ENCODE measurements around the gene AP2A2.

AP2A2 gene

GRCh38 chr11:976431-977160, 50.9 kb downstream of the AP2A2 start:
- no peak for DNase-seq

- peak; percentile 26 to 56 (median 33) for DNase-seq
Observed at GRCh38 chr11:977830-978720, 52.4 kb downstream of the AP2A2 start.

DNA sequence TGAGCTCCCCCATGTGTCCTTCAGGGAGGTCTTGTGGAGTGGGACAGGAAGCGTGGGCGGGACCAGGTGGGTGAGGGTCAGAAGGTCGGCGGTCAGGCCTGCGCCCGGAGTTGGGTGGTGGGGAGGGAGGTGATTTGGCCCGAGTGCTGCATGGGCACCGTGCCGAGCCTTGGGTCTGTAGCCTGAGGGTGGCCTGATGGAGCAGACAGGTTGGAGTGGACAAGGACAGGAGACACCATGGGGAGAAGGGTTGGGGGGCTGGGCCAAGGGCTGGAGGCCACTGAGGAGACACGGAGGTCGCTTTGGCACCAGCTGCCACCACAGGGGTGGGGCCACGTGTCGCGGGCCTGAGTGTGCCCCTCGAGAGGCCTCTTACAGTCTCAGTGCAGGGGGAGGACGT, 53.1 kb downstream of the AP2A2 start:
- no peak for DNase-seq

DNA sequence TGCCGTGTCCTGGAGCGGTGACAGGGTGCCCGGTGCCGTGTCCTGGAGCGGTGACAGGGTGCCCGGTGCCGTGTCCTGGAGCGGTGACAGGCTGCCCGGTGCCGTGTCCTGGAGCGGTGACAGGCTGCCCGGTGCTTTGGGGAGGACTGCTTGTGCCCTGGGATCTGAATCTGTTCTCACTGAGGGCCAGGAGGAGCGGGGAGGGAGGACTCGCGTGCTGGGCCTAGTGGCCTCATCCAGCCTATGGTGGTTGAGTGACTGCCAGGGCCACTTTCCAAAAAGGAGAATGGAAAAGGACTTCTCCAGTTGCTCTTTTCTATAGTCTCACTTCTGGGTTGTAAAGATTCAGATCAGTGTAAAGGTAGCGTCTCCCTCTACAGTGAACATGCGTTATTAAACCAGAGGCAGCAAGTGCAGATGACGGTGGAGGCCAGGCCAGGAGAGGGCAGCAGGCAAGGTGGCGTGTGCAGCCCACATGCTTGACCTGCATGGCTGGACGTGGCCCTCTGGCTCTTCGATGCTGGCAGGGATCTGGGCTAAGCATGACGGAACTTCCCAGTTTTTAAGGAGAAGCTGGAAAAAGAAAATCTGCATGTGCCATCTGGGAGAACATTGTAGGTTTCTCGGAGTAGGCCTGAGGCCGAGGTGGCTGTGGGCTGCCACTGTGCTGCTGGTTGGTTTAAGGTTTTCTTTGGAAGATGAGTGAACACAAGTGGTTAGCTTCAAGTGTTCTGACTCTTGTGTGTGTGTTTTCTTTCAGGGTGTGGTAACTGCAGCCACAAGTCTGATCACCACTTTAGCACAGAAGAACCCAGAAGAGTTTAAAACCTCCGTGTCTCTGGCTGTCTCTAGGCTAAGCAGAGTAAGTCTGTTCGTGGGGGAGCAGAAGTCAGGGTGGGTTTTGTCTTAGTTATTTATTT, 55.0 kb downstream of the AP2A2 start:
- DNase-seq, result no peak

- no peak for DNase-seq
Observed at GRCh38 chr11:981764-982163, 56.1 kb downstream of the AP2A2 start.

- no peak for DNase-seq
Observed at GRCh38 chr11:984546-984945, 58.9 kb downstream of the AP2A2 start.

GRCh38 chr11:985406-985805, 59.7 kb downstream of the AP2A2 start:
- DNase-seq, result no peak

- no peak for DNase-seq
Observed at GRCh38 chr11:985848-986247, 60.2 kb downstream of the AP2A2 start.

DNA sequence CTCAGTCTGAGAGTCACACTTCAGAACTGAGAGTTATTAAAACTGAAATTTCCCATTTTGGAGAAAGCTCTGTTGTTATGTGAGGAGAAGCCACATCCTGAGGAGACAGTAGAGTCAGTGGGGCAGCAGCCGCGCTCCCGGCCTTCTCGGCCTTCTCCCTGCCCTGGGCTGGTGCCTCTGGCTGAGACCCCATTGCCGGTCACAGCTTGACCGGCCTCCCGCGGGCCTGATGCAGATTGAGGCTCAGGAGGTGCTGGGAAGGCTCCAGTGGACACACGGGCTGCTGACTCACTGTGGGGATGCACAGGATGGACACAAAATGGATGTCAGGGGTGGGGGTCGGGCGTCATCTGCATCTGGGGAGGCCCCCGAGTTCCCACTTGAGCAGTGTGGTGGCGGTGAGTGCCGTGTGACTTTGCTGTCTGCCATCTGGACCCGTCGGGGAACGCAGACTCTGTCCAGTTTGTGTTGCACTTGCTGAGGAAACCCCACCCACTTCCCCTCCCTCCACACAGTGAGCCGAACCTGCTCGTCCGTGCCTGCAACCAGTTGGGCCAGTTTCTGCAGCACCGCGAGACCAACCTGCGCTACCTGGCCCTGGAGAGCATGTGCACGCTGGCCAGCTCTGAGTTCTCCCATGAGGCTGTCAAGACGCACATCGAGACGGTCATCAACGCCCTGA, 60.7 kb downstream of the AP2A2 start:
- DNase-seq, result no peak

DNA sequence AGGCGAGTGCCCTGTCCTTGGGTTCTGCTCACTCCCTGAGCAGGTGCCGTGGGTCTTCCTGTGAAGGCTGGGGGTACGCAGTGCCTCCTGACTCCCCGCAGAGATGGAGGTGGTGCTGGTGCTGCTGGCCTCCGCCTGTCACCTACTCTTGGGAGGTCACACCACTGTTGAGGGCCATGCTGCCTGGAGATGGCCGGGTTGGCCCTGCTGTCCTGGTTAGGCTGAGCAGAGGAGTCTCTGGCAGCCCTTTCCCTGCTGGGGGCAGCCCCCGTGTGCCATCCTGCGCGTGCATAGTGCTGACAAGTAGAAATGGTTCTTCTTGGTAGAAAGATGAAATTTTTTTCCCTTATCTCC, 61.3 kb downstream of the AP2A2 start:
- DNase-seq, result no peak

DNA sequence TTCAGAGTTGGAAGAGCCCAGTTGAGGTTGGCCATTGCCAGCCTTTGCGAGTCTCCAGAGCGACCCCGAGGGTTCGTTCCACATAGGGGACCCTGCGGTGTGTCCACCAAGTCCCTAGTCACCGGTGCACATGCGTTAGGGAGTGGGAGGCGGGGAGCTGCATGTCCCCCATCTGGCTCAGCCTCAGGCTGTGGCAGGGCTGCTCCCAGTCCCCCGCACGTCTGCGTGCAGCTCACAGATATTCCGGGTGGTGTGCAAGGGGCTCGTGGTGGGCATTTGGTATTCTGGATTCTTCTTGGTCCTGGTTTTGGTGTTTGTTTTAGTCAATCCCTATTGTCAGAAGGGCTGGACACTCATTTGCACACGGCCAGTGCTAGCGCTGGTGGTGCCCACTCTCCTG, 62.0 kb downstream of the AP2A2 start:
- no peak for DNase-seq

GRCh38 chr11:990101-990500, 64.4 kb downstream of the AP2A2 start:
- no peak for DNase-seq

DNA sequence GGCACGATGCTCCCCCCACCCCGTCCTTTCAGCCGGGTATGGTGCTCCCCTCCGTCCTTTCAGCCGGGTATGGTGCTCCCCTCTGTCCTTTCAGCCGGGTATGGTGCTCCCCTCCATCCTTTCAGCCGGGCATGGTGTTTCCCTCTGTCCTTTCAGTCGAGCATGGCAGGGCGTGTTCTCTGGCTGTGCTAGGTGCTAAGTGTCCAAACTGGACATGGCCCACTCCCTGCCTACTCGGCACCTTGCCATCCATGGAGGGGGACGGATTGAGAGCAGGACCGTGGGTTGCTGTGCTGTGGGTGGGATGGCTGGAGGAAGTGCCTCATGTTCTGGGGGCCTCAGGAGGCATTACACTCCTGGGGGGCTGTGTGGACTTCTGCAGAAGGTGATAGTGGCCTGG, 65.4 kb downstream of the AP2A2 start:
- no peak for DNase-seq

DNA sequence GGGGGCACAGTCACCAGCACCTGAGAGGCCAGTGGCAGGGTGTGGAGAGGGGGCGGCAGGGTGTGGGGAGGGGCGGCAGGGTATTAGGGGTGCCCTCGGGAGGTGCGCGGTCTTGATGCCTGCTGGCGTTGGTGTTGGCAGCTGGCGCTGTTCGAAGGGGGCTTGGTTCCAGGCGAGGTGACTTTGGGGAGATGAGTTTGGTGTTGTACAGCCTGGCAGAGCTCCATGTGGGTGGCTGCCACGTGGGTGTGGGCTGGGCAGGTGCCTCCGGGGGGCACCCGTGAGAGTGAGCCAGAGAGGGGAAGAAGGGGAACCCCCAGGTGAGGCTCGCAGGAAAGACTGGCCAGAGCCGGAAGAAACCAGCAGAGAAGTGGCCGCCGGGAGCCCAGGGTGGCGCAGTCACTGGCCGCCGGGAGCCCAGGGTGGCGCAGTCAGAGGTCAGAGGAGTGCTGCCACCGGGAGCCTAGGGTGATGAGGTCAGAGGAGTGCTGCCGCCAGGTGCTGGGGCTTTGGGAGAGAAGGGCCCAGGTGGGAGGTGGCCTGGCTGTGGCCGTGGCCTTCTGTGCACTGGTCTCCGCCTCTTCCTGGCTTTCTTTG, 66.1 kb downstream of the AP2A2 start:
- no peak for DNase-seq

DNA sequence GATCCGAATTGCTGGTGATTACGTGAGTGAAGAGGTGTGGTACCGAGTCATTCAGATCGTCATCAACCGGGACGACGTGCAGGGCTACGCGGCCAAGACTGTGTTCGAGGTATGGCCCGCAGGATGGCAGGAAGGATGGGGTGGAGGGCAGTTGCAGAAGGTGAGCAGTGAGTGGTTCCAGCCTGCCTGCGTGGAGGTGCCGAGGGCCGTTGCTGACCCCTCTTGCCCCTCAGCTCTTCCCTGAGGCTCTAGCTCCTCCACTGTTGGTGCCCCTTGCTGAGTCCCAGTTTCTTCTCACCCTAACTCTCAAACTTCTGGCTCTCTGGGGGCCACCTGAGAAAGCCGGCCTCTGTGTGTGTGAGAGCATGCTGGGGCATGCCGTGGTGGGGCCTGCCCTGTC, 66.9 kb downstream of the AP2A2 start:
- DNase-seq, result no peak

DNA sequence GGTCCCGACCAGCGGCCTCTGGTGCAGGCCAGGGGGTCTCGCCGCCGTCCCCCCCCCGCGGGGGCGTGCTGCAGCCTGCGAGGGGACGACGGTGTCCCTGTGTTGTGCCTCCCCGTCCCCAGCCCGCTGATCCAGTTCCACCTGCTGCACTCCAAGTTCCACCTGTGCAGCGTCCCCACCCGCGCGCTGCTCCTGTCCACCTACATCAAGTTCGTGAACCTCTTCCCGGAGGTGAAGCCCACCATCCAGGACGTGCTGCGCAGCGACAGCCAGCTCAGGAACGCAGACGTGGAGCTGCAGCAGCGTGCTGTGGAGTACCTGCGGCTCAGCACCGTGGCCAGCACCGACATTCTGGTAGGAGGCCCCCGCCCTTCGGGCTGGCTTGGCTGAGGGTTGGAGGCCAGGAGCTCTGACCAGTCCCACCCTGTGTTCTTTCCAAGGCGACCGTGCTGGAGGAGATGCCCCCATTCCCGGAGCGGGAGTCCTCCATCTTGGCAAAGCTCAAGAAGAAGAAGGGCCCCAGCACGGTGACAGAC, 68.0 kb downstream of the AP2A2 start:
- no peak for DNase-seq

DNA sequence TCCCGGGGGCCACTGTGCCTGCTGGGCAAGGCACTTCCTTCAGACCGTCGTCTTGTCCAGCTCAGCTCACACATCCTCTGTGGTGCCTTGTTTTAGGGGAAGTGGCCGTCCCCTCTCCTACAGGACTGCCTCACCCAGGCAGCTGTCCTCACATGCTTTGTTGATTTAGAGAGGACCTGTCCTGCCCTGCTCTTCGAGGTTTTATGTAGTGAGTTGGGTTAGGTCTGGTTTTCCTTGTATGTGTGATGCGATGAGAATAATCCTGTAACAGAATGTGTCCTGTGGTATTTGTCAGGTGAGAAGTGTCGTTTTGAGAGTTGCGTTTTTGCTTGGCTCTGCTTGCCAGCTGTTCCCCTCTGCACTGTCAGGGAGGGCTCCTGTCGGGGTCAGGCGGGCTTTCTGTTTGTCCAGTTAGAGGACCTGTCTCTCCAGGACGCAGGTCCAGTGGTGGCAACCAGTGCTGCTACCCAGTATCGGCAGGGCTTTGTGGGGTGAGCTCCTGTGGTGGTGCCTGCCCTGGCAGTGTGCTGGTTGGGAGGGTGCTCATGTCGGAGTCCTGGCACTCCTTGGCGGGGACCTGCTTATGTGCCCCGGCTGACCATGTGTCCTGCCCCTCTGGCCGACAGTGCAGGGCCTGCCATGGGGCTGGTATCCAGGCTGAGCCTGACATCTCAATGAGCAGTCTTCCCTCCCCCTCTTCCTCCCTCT, 69.5 kb downstream of the AP2A2 start:
- DNase-seq, result no peak

DNA sequence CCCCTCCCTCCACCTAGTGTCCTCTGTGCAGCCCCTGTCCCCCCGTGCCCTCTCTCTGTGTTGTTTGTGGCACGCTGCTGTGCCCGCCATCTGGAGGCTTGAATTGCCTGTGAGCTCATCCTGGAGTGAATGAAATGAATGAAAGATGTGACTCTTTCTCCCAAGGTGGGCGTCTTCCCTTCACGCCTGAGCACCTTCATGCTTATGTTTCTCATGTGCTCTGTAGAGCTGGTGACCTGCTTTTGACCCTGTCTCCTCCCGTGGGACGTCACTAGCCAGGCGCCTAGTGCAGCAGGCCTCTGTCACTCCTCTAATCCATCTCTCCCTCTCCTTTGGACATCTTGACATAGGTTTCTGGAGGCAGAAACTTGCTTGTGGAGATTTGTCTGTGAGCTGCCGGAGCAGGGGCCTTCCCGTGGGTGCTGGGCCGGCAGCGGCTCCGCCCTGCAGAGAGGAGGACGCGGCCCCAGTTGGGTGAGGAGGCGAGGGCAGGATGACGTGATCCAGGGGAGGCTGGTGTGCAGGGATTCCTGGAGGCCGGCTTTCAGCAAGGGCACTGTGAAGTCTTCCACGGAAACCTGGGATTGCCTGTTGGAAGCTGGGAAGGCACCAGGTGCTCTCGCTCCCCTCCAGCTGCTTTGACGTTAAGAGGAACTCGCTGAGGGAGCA, 70.2 kb downstream of the AP2A2 start:
- DNase-seq, result no peak

GRCh38 chr11:996681-997080, 71.0 kb downstream of the AP2A2 start:
- DNase-seq, result no peak

DNA sequence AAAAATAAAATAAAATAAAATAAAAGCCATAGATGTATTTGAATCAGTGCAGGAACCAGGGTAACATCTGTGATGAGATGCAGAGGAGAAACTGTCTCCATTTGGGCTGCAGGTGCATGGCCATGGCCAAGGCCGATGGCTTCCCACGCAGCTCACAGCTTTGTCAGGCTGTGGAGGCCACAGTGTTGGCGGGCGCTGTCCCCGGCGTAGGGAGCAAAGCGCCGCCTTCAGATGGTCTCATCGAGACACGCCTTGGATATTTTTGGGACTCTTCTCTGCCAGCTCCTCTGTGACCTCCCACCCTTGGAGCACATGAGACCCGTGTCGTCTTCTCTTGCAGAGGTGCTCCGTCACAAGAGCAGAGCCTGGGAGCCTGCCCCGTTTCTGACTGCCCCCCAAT, 72.2 kb downstream of the AP2A2 start:
- no peak for DNase-seq

DNA sequence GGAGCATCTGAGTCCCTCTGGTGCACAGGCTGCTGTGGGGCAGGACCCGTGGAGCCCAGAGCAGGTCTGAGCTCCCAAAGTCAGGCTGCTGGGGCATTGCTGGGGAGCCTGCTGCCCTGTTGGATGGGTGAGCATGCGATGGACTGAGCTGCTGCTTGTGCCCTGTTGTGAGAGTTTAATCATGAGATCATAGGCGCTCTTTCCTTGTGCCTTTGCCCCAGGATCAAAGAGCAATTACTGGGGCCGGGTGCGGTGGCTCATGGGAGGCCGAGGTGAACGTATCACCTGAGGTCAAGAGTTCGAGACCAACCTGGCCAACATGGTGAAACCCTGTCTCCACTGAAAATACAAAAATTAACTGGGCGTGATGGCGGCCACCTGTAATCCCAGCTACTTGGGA, 73.3 kb downstream of the AP2A2 start:
- no peak for DNase-seq
